Measurements from ENCODE around the gene TBCD.

- TF ChIP-seq, protein P1, sequence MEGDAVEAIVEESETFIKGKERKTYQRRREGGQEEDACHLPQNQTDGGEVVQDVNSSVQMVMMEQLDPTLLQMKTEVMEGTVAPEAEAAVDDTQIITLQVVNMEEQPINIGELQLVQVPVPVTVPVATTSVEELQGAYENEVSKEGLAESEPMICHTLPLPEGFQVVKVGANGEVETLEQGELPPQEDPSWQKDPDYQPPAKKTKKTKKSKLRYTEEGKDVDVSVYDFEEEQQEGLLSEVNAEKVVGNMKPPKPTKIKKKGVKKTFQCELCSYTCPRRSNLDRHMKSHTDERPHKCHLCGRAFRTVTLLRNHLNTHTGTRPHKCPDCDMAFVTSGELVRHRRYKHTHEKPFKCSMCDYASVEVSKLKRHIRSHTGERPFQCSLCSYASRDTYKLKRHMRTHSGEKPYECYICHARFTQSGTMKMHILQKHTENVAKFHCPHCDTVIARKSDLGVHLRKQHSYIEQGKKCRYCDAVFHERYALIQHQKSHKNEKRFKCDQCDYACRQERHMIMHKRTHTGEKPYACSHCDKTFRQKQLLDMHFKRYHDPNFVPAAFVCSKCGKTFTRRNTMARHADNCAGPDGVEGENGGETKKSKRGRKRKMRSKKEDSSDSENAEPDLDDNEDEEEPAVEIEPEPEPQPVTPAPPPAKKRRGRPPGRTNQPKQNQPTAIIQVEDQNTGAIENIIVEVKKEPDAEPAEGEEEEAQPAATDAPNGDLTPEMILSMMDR (IDR thresholded peaks at IDR 0.05) = no peak
- no peak for TF ChIP-seq ZFX (IDR thresholded peaks at IDR 0.05; ENCODE audit: borderline replicate concordance)
Observed at GRCh38 chr17:82911822-82912221, 160.0 kb downstream of the TBCD start.

Measured in 22Rv1 (cell line).